Measurements from ENCODE around the gene BLNK. TPM values are rescaled to one million over a fixed set of nuclear protein-coding genes. Genes with fewer than 3 reads are reported as not detected.

BLNK gene
- total and polyA plus RNA-seq, 2 donors (not counting 1 experiment from before 2014, with no cell fraction given): 153 to 205 TPM

- no peaks in the 10 kb centered on the region for H3K27me3 ChIP-seq (replicated peaks in 1 of 4; ENCODE audit: control extremely low read depth in 1 of 4, control insufficient read depth in 3 of 4, insufficient read depth in 4 of 4, low read length in 3 of 4)
- no peak for ATAC-seq (ENCODE audit: low read depth)
- WGBS (ENCODE audit: insufficient coverage): no CpG with 5 or more reads among the region's 2 CpGs
- intact Hi-C loops (cut with micrococcal nuclease): loop anchor here (10.0 kb wide), 1 partner anchor 253 kb away; the partner anchor contains the start of gene CCNJ
- no peak overlapping the region for H3K4me3 Mint-ChIP-seq
- H3K4me2 ChIP-seq (replicated peaks; ENCODE audit: low read depth, low read length, poor library complexity, severe bottlenecking): no peak overlapping the region
- no peak for DNase-seq
- H3K27ac Mint-ChIP-seq: no peak overlapping the region
- peaks cover 54% of the 10 kb centered on the region for H3K4me1 Mint-ChIP-seq
- ChIA-PET CTCF (interaction anchor here (2.1 to 13.8 kb wide), 2 partner anchors 64 to 281 kb away, joined by 7 to 964 read pairs; no protein-coding TSS in a partner anchor), POLR2A (no interaction called here)
- H3K27me3 Mint-ChIP-seq: peaks cover 6% of the 10 kb centered on the region
- no peaks in the 10 kb centered on the region for H3K9me3 ChIP-seq (ENCODE audit: control extremely low read depth in 1 of 3, control insufficient read depth in 2 of 3, insufficient read depth in 1 of 3, low read length in 2 of 3)
- no peaks in the 10 kb centered on the region for H3K9me3 Mint-ChIP-seq (ENCODE audit: insufficient read depth)
- TF ChIP-seq EZH2 (IDR thresholded peaks at IDR 0.05; ENCODE audit: borderline replicate concordance, insufficient read depth, low read depth, low read length, poor library complexity, severe bottlenecking) (no peak), CTCF (IDR thresholded peaks at IDR 0.05) (no peak)
- H2AFZ ChIP-seq (ENCODE audit: insufficient read depth, low read depth, low read length, poor library complexity, severe bottlenecking): no peak overlapping the region
- peaks cover 16% of the 10 kb centered on the region for H3K79me2 ChIP-seq (ENCODE audit: control insufficient read depth, insufficient read depth, low read length)
- no peak overlapping the region for H3K27ac ChIP-seq (ENCODE audit: low read length in 2 of 2)
- H3K9ac ChIP-seq (ENCODE audit: low read length): no peak overlapping the region
- H3K36me3 ChIP-seq (replicated peaks in 1 of 2; ENCODE audit: control extremely low read depth in 1 of 2, control insufficient read depth in 1 of 2, extremely low read depth in 1 of 2, insufficient read depth in 2 of 2, low read length in 1 of 2): no peaks in the 10 kb centered on the region
- H4K20me1 ChIP-seq (ENCODE audit: control insufficient read depth, insufficient read depth, low read length, poor library complexity, severe bottlenecking): no peaks in the 10 kb centered on the region
- no peak overlapping the region for H3K4me3 ChIP-seq (ENCODE audit: control extremely low read depth in 1 of 5, extremely low read depth in 1 of 5, insufficient read depth in 1 of 5, low read depth in 2 of 5, low read length in 4 of 5)
- H3K4me1 ChIP-seq (ENCODE audit: control insufficient read depth in 2 of 2, insufficient read depth in 2 of 2, low read length in 2 of 2): peaks cover 33 to 36% of the 10 kb centered on the region in 2 donors
These were observed 26.1 kb upstream of the BLNK start for GRCh38 chr10:96297486-96297885.

GRCh38 chr10:96295475-96295874 is 24.1 kb upstream of the BLNK start:
- Mint-ChIP-seq H3K27ac (no peak overlapping the region), H3K27me3 (no peaks in the 10 kb centered on the region), H3K4me1 (peaks cover 61% of the 10 kb centered on the region), H3K9me3 (ENCODE audit: insufficient read depth) (no peaks in the 10 kb centered on the region), H3K4me3 (no peak overlapping the region)
- peak overlapping the region; percentile 30 for H2AFZ ChIP-seq (ENCODE audit: insufficient read depth, low read depth, low read length, poor library complexity, severe bottlenecking)
- H3K4me3 ChIP-seq (ENCODE audit: control extremely low read depth in 1 of 5, extremely low read depth in 1 of 5, insufficient read depth in 1 of 5, low read depth in 2 of 5, low read length in 4 of 5): no peak overlapping the region
- ChIA-PET CTCF (interaction anchor here (0.5 to 13.8 kb wide), 13 partner anchors 11 to 278 kb away, joined by 3 to 964 read pairs (median 4); partner anchors contain the start of gene BLNK), POLR2A (interaction anchor here (0.9 kb wide), 1 partner anchor 66 kb away, joined by 3 read pairs; no protein-coding TSS in a partner anchor)
- no peak overlapping the region for H3K9ac ChIP-seq (ENCODE audit: low read length)
- H3K4me2 ChIP-seq (replicated peaks; ENCODE audit: low read depth, low read length, poor library complexity, severe bottlenecking): peak overlapping the region; percentile 10
- ATAC-seq (ENCODE audit: low read depth) (no peak), DNase-seq (no peak)
- no peaks in the 10 kb centered on the region for H4K20me1 ChIP-seq (ENCODE audit: control insufficient read depth, insufficient read depth, low read length, poor library complexity, severe bottlenecking)
- H3K36me3 ChIP-seq (replicated peaks in 1 of 2; ENCODE audit: control extremely low read depth in 1 of 2, control insufficient read depth in 1 of 2, extremely low read depth in 1 of 2, insufficient read depth in 2 of 2, low read length in 1 of 2): no peaks in the 10 kb centered on the region
- peaks cover 47 to 48% of the 10 kb centered on the region in 2 donors for H3K4me1 ChIP-seq (ENCODE audit: control insufficient read depth in 2 of 2, insufficient read depth in 2 of 2, low read length in 2 of 2)
- peaks cover 36% of the 10 kb centered on the region for H3K79me2 ChIP-seq (ENCODE audit: control insufficient read depth, insufficient read depth, low read length)
- H3K27me3 ChIP-seq (replicated peaks in 1 of 4; ENCODE audit: control extremely low read depth in 1 of 4, control insufficient read depth in 3 of 4, insufficient read depth in 4 of 4, low read length in 3 of 4): no peaks in the 10 kb centered on the region
- TF ChIP-seq EZH2 (IDR thresholded peaks at IDR 0.05; ENCODE audit: borderline replicate concordance, insufficient read depth, low read depth, low read length, poor library complexity, severe bottlenecking) (no peak), CTCF (IDR thresholded peaks at IDR 0.05) (no peak)
- H3K27ac ChIP-seq (ENCODE audit: low read length in 2 of 2): peak overlapping the region in 1 of 2 donors; percentile 48
- intact Hi-C loops (cut with micrococcal nuclease): loop anchor here (10.0 kb wide), 1 partner anchor 251 kb away; the partner anchor contains the start of gene CCNJ
- 9% methylated on average over 4 of the region's 4 CpGs for WGBS (ENCODE audit: insufficient coverage)
- H3K9me3 ChIP-seq (ENCODE audit: control extremely low read depth in 1 of 3, control insufficient read depth in 2 of 3, insufficient read depth in 1 of 3, low read length in 2 of 3): no peaks in the 10 kb centered on the region

Measured in B cell (primary cell).